HG02763 (cell line): ENCODE measurements around the gene ARTN.

ENCODE experiments used
- ATAC-seq: cut with Tn5 transposase; IDR thresholded peaks from one replicate; pipeline ENCODE4 v1.9.1; 2021; ENCODE audit warnings: mild to moderate bottlenecking, moderate library complexity; ENCODE audit not compliant: unreplicated experiment

The ARTN gene, protein sequence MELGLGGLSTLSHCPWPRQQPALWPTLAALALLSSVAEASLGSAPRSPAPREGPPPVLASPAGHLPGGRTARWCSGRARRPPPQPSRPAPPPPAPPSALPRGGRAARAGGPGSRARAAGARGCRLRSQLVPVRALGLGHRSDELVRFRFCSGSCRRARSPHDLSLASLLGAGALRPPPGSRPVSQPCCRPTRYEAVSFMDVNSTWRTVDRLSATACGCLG

DNA sequence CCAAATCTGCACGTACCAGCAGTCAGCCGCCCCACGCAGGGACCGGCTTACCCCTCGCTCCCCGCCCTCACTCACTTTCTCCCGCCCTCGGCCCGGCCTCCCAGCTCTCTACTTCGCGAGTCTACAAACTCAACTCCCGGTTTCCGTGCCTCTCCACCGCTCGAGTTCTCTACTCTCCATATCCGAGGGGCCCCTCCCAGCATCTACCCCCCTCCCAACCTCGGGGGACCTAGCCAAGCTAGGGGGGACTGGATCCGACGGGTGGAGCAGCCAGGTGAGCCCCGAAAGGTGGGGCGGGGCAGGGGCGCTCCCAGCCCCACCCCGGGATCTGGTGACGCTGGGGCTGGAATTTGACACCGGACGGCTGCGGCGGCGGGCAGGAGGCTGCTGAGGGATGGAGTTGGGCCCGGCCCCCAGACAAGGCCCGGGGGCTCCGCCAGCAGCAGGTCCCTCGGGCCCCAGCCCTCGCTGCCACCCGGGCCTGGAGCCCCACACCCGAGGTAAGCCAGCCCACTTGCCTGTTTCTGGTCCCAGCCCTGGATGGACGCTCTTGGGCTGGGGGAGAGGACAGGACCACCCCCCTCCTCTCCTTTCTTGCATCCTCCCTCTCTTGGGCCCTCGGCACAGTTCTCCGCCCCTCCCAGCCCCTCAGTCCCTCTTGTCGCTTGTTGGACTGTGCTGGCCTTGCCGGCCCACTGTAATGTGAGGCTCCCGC lies at the start of gene ARTN:
ARTN (plus strand) TSS at position 416 of the 715 bp plus-strand sequence. CDS start 1,856 bp downstream, outside the sequence.
- ATAC-seq = no peak

DNA sequence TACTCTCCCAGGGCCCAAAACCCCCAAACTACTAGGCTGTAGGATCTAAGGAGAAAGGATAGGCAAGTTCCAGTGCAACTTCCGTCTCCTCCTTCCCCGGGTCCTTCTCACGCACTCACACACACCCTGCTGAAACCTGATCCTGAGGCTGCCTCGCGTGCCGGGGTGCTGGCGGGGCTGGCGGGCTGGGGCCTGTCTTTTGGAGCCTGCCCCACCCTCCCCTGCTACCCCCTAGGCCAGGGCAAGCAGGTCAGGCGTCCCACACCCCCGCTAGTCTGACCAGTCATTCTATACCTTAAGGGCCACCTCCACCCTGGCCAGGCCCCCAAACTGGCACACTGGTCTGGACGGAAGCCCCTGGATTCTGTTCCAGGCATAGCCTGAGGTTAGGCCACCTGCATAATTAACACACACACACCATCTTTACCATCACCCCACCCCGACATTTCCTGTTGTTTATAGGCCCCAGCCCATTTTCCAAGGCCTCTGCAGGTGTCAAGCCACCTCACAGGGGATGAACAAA lies 48.3 kb upstream of the ARTN start:
- no peak for ATAC-seq

DNA sequence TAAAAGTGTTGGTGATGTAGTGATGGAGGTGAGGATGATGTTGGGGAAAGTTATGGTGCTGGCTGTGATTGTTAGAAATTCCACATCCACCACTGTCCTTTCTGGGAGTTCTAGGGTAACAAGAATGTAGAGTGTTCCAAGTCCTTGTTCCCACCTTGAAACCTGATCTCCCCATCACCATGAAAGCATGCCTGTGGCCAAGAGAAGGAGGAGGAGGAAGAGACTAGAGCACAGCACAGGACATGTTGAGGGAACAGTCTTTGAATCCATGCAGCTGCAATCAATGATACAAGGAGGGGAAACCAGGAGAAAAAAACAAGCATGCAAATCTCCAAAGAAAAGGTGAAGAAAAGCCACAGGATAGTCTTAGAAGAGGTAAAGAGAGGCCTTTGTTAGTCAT lies 45.9 kb upstream of the ARTN start:
- ATAC-seq = no peak

DNA sequence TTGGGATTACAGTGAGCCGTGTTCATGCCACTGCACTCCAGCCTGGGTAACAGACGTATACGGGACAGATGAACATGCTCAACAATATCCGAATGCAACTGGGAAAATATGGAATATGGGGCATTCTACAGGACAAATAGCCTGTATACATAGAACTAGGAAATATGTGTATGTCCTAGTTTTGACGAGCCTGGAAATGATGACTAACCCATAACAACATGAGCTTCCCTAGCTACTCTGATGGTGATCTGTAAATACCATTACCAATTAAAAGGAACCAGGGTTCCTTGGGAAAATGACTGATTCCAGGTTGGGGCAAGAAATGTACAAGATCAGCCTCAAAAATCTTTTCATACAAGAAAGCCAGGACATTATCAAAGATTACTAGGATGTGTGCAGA lies 42.8 kb upstream of the ARTN start:
- ATAC-seq = no peak

DNA sequence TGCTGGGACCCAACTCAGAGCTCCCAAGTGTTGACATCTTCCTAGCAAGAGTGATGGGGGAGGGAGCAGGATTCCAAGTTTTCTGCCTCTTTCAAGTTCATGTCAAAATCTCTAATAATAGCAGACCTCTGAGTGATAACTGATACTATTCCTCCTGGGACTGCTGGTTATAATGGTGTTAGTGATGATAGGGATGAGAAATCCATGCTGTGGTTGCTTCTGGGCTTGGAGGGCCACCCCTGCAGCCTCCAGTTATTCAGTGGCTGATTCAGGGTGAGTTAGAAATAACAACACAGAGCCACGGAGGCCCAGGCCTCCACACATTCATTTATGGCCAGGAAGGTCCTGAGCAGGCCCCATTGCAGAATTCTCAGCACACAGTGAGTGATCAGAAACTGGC lies 40.6 kb upstream of the ARTN start:
- no peak for ATAC-seq

DNA sequence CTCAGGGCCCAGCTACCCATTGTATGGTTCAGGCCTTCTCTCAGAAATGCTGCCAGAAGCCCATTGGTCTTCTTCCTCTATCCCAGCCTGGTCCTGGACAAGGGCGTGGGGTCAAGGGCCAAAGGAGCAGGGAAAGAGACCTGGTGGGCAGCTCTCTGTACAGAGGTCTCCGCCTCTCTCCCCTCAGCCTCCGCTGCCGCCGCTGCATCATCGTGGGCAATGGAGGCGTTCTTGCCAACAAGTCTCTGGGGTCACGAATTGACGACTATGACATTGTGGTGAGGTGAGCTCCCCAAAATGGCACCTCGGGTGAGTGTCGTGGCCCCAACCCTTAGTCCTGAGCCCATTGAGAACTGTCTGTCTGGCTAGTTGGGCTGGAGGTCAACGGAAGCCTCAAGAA lies 34.6 kb upstream of the ARTN start:
- no peak for ATAC-seq

DNA sequence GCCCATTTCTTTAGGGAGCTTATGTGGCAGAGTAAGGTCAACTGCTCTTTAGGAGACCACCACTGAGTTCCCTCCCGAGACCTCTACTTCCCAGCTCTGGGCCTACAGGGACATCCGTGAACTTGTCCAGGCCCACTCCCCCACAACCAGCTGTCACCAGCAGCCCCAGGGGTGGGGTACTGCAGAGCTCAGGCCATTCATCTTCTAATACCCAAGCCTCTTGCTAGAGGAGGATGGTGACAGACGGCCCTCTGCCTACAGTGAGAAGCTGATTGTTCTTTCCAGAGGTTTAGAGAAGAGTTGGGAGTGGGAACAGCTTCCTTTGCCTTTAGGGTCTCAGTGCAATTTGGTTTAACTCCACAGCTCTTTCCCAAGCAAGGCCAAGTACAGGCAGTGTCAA lies 33.2 kb upstream of the ARTN start:
- no peak for ATAC-seq

DNA sequence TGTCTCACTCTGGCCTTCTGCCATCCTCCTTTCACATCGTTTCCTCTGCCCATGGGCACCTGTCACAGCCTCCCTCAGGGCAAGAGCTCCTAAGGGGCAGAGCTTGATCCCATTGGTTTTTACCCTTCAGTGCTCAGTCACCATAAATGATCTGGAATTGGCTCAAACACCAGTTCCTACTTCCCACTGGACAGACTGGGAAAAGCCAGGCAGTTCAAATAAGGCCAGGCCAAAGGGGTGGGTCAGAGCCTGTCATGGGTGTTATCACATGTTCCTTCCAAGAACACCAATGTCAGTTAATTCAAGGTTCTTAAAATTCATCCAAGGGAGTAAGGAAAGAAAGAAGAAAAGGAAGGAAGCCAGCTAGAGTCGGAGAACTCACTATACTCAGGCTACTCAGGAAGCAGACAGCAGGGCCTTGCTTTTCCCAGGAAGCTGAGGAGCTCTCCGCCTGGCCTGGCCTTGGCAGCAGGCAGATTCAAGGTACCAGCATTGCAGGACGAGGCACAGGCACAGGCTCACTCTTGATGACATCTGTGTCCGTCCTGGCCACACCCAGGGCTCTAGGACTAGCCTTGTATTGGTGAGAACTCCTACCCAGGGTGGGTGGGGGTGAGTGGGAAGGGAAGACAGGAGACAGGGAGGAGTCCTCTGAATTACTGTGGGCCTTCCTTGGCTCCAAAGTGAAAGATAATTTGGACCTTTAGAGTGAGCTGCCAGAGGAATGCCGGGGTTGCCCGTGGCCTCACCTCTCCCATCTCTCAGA lies 32.2 kb upstream of the ARTN start:
- ATAC-seq = no peak

DNA sequence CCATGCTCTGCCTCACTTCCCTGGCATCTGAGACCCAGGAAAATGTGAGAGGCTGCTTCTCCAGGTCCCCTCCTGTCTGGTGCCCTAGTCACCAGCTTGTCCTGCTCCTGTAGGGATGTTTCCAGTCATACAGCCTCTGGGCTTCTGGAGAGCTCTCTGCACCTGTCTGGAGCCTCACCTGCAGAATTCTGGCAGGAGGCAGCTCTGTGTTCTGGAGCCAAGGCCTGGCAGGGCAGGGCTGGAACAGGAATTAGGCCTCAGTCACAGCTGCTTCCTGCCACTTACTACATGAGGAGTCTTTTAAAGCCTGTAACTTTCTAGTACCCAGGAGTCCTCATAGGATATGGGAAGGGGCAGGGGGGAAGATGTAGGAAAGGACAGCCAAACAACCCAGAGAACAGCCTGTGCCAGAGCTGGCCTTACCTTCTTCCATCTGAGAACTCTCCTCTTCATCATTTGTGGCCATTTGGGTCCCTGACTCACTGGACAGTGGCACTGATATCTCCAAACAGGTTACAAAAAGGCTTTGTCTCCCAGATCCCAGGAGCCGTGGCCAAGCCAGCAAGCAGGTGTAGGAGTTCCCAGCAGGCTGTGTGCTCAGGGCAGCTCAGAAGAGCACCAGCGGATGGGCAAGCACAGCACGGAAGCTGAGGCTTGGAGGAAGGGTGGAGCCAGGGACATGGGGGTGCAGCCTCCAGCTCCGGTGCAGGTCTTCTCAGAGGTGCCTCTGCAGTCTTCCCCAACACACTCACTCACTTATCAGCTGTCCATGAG lies 31.4 kb upstream of the ARTN start:
- ATAC-seq = no peak

DNA sequence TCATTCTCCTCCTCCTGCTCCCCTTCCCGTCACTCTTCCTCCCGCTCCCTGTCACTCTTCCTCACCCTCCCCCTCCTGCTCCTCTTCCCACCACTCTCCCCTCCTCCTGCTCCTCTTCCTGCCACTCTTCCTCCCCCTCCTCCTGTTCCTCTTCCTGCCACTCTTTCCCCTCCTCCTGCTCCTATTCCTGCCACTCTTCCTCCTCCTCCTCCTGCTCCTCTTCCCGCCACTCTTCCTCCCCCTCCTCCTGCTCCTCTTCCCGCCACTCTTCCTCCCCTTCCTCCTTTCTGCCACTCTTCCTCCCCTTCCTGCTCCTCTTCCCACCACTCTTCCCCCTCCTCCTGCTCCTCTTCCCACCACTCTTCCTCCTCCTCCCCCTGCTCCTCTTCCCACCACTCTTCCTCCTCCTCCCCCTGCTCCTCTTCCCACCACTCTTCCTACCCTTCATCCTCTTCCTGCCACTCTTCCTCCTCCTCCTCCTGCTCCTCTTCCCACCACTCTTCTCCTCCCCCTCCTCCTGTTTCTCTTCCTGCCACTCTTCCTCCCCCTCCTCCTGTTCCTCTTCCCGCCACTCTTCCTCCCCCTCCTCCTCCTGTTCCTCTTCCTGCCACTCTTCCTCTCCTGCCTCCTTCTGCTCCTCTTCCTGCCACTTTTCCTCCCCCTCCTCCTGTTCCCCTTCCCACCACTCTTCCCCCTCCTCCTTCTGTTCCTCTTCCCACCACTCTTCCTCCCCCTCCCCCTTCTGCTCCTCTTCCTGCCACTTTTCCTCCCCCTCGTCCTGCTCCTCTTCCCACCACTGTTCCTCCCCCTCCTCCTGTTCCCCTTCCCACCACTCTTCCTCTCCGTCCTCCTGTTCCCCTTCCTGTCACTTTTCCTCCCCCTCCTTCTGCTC lies 28.7 kb upstream of the ARTN start:
- no peak for ATAC-seq

DNA sequence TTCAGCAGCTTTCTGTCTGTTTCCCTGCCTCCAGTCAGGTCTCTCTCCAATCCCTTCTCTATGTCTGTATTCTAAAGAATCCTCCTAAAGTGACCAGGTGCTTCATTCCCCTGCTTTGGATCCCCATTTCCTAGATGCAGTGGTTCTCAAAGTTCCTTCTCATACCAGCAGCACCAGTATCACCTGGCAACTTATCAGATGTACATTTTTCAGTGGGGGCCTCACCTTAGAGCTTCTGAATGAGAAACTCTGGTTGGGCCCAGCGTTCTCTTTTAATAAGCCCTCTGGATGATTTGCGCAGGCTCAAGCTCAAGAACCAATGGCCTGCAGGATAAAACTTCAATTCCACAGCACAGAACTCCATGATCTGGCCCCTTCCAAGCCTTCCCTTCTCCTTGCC lies 25.4 kb upstream of the ARTN start:
- ATAC-seq = no peak

DNA sequence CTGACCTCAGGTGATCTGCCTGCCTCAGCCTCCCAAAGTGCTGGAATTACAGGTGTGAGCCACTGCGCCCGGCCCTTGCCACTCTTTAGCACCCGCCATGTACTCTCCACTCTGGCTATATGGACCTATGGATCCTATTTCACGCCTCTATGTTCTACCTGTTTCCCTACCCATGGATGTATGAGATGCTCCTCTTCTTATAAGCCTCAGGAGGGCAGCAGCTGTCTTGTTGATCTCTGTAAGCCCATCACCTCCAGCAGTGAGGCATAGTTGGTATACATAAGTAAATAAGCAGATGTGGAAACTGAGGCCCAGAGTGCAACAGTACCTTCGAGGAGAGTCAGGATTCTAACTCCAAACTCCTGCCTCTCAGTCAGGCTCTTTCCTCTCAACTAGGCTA lies 24.7 kb upstream of the ARTN start:
- ATAC-seq = no peak

DNA sequence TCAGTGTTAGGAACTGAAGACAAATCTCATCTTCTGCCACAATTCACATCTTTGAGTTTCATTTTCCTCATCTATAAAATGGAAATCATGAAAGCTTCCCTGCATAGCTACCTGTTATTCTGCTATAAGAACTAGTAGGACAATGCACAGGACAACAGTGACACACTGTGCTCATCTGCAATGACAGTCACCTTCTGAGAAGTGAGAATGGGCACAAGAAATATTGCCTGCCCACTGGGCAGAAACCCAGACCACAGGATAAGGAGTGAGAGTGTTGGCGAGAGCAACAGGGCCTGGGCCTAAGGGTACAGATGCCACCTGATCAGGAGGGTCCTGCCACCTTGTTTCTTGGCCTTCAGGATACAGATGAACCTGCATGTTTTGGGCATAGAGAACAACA lies 23.3 kb upstream of the ARTN start:
- no peak for ATAC-seq

DNA sequence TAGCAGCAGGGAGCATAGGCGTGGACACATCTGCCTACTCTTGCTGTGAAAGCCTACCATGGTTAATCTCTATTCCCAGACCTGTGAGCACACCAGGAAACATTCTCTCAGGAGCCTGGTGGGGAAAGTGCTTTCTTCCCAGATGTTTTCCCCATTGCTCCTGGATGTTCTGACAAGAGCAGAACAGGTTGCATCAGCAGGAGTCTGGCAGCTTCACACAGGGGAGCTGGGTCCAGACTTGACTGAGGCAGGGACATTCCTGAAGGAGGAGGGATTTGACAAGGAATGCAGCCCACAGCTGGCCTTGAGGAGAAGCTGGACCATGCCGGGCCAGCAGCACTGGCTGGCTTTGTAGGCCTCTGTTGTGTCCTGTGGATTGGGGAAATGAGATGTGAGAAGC lies 21.0 kb upstream of the ARTN start:
- ATAC-seq = no peak

DNA sequence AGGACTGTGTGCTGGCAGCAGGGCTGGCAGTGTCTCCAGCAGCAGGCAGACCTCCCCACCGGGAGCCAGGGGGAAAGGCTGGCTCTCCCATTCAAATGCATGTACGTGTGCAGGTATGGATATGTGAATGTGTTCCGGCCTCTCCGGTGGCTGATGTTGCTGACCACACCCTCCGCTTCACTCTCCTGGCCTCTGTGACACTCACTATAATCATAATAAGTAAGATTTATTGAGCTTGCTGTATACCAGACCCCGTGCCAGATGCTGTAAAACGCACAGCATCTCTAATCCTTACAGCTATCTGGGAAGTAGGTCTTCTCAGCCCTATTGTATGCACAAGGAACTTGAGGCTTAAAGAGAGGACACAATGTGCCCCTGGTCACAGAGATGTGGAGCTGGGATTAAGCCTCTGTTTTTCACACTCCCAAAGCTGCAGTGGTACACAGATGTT lies 20.5 kb upstream of the ARTN start:
- ATAC-seq = no peak

DNA sequence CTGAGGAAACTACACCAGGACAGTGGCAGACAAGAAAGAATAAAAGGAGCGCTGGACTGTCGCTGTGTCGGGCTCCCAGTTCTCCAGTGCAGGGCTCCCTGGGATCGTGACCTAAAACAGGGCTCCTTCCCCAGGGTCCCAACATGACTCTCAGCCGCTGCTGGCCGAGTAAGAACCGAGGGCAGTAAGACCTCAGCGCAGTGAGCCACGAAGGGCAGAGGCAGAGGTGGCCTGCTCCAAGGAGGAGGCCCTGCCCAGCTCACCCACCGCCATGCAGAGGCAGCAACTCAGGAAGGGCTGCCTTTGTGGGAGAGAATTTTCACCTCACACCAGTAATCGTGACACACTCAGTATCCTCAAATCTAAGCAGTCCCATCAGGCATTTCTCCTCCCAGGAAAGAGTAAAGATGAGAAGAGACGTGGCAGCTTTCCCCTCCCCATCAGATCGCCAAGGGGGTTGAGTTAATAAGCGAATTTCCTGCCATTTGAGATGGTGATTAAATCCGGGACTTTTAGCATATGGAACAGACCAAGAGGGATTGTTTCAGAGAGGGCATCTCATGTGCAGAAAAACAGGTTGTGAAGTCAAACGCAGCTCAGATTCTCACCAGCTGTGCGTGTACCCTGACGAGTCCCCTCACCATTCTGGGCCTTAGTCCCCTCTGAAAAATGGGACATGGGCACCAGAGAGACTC lies 19.8 kb upstream of the ARTN start:
- no peak for ATAC-seq

DNA sequence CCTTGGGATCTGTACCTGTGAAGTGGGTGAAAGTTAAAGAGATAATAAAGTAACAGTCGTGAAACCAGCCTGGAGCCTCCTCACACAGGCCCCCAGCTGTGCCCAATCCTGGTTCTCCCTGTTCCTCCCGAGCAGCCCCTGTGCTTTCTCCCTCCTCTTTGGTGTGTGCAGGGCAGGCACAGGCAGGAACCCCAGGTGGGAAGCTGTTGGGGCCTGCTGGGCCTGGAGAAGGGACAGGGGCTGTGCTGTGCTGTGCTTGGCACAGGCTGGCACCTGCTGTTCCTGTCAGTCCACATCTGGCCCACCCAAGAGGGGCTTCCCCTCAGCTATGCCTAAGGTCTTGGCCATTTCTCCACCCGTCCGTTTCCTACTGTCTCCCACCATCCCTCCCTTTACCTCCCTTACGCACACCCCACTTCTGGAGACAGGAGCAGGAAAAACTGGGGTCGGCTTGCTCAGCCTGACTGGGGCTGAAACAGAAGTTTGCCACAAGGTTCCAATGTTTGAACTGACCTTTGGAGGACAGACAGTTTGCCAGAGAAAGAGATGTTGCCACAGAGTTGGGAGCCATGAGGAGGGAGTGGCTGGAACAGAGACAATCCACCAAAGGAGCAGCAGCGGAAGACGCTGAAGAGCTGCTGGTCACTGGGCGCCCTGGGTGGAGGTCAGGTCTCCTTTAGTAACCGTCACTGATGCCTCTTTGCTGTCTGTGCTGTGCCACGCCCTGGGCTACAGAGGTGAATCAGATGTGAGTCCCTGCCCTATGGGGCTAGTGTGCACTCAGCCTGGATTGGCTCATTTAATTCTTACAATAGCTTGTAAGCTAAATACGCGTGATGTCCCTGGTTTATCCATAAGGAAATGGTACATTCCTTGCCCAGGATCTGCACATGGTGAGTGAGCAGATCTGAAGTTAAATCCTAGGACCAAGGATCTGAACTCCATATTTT lies 18.8 kb upstream of the ARTN start:
- ATAC-seq = no peak

DNA sequence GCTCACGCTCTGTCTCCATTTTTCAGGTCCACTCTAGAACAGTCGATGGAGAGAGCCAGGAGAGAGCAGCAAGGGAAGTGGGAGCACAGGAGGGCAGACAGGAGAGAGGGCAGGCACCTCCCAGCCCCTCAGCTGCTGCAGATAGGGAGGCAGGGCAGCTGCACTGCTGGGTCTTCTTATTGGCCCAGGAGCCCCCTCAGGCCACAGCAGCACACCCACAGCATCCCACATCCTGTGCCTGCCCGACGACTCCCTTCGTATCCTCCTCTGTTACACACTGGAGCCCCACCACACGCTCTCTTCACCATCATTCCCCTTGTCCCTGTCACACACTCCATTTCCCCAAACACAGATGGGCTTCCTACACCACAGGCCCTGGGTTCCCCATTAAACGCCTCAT lies 13.7 kb upstream of the ARTN start:
- ATAC-seq = no peak
